Amniotic stem cell (primary cell): Measurements from ENCODE around the gene DCXR.
A peak's percentile ranks its signal among the peaks of the same experiment; 100 is the strongest.

ENCODE experiments used
- DNase-seq: peaks from one replicate; lab custom pipeline; 2025; lab: John Stamatoyannopoulos, UW

DCXR gene

GRCh38 chr17:82012261-82012639 is 25.2 kb downstream of the DCXR start:
- no peak for DNase-seq

GRCh38 chr17:82011617-82012187 is 25.8 kb downstream of the DCXR start:
- DNase-seq, result no peak

DNA sequence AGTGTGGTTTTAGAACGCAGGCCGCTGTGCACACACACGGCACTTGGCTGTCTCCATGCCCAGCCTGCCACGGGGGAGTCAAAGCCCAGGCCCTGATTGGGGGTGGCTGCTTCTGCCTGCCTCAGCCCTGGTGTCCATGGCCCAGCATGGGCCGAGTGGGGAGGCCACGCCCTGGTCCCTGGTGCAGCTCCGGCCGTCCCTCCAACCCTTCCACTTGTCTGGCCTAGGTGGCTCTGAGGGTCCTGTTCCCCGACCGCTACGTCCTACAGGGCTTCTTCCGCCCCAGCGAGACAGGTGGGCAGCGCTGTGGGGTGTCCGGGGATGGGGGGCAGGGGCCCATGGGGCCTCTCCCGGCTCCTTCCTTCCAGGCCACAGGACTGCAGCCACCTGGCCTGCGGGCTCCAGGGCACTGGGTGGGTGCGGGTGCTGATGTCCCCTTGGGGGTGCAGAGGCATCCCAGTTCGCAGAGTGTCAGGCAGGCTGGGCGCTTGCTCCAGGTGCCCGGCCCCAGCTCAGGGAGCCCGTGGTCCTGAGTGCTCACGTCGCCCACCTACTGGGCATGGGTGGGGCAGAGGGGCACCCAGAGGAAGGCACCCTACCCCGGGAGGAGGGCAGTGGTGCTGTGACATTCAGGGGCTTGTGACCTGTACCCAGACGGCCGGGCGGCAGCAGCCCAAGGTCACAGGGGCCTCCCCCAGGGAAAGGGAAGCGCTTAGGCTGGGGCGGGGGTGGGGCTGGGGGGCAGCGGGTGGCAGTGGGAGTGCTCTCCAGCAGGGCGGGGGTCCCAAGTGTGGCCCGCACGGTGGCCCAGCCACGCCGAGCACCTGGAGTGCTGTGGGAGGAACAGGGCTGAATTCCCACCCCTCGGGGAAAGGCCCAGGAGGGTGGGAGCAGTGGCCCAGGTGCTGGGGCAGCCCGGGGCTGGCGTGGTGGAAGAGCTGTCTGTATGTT is 26.6 kb downstream of the DCXR start:
- no peak for DNase-seq

GRCh38 chr17:82009413-82009812 is 28.1 kb downstream of the DCXR start:
- no peak for DNase-seq

- DNase-seq, result no peak
Observed at GRCh38 chr17:82008941-82009405, 28.5 kb downstream of the DCXR start.

GRCh38 chr17:82008258-82008940 is 29.1 kb downstream of the DCXR start:
- DNase-seq, result no peak

DNA sequence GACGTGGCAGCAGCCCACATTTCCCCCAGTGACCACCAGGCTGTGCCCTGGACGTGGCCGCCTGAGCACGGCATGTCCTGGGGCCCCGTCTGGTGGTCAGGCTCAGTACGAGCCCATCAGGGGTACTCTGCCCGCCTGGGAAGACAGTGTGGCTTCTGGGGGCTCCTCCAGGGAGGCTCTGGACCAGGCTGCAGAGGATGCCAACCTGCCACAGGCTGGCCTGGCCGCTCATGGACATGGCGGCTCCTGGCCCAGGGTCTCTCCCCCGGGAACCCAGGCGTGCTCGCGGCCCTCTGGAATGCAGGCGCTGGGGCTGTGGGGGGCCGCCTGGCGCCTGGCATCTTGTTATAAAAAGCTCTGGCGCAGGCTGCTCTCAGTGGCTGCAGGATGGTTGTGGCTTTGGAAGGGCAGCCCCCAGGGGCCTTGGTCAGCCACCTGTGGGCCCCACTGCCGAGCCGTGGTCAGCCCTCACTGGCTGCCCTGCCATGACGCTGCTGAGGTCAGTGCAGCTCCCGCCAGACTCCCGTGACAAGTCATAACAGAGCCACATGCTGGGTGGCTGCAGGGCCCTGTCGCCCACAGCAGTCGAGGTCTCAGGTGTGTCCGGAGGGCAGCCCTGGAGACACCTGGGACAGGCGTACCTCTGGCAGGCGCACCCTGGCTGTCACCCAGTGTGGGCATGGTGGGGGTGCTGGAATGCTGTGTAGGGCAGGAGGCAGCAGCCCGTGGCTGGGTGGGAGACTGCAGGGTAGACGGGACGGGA is 29.8 kb downstream of the DCXR start:
- no peak for DNase-seq

GRCh38 chr17:82007228-82007494 is 30.3 kb downstream of the DCXR start:
- no peak for DNase-seq

GRCh38 chr17:82006468-82007227 is 30.8 kb downstream of the DCXR start:
- DNase-seq, result no peak

DNA sequence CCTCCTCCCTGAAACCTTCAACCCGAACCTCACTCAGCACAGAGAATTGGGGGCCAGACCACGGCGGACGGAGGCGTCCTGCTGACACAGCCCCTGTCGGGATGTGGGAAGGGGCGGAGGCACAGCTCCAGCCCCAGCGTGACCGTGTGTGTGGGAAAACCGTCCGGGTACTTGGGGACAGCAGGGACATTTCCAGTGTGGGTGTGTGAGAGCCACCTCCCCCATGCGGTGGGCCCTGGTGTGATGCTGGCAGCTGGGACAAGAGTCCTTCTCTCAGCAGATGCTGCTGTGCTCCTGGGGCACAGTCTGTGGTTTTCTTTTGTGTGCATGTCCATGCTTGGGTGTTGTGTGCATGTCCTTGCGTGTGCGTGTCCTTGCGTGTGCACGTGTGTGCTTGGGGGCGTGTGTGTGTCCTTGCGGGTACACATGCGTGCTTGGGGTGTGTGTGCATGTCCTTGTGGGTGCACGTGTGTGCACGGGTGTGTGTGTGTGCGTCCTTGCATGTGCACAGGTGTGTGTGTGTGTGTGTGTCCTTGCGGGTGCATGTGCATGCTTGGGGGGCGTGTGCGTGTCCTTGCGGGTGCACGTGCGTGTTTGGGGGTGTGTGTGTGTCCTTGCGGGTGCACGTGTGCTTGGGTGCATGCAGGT is 31.7 kb downstream of the DCXR start:
- no peak for DNase-seq

- no peak for DNase-seq
Observed at GRCh38 chr17:82004517-82005455, 32.7 kb downstream of the DCXR start.

DNA sequence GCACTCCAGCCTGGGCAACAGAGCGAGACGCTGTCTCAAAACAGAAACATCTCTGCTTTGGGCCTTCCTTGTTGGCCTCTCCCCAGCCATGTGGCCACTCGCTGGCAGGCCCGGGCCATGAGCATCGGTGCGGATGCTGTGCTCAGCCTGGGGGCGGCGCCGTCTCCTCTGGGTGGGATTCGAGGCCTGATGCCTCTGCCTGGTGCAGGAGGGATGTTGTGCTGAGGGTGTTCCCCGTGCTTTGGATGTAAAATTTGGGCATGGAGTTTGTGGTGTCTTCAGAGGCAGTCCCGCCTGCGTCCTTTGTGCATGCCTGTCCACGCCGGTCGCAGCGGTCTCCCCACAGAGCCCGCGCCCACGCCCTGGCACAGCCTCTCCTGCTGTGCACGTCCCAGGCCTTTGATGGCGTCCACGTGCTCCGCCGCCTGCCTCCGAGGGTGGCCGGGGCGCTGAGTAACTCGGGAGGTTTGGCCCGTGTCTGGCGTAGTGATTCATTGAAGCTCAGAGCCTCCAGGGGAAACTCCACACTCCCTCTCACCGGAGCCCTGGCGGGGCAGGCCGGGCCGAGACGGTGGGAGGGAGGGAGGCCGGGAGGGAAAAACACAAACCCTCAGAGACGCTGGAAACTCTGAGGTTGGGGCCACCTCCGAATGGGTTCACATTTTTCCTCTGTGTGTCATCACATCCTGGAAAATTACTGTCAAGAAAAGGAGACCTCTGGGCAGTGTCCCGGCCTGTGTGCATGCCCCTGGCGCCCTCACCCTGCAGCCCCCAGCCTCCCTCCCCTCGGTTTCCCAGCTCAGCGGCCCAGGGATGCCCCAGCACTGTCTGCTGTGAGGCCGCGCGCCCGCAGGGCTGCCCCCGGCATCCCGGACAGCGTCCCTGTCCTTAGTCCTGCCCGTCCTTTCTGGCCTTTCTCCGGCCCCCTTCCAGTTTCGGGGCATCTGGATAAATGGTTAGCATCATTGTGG is 33.8 kb downstream of the DCXR start:
- peak; percentile 89 for DNase-seq

GRCh38 chr17:82001571-82002056 is 35.9 kb downstream of the DCXR start:
- no peak for DNase-seq

DNA sequence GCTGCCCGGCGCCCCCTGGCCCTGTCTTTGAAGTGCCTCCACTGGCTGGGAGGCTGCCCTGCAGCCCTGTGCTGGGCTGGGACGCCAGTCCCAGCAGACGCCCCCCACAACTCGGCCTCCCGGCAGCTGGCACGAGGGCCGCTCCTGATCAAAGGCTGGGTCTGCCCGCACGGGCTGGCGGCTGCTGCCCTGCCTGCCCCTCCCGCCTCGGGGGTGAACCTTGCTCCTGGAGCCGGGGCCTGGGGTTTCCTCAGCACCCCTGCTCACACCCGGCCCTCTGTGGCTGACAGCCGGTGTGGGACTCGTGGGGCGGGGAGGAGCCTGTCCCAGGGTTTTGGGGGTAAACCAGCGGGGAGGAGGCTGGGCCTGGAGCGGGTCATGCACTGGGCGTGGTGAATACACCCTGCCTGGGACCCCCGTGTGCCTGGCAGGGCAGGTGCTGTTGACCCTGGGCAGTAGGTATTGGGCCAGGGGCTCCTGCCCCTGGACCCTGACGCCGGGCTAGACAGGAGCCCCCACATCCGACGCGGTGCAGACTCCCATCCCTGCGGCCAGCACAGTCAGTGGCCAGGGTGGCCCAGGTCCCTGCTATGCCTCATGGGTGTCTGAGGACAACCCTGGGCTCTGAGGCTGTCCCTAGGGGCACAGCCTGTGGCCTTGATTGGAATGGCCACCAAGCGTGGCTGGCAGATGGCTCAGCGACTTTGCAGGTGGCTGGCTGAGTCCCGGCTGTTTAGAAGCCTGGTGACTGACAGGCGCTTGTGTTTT is 36.5 kb downstream of the DCXR start:
- DNase-seq, result no peak

DNA sequence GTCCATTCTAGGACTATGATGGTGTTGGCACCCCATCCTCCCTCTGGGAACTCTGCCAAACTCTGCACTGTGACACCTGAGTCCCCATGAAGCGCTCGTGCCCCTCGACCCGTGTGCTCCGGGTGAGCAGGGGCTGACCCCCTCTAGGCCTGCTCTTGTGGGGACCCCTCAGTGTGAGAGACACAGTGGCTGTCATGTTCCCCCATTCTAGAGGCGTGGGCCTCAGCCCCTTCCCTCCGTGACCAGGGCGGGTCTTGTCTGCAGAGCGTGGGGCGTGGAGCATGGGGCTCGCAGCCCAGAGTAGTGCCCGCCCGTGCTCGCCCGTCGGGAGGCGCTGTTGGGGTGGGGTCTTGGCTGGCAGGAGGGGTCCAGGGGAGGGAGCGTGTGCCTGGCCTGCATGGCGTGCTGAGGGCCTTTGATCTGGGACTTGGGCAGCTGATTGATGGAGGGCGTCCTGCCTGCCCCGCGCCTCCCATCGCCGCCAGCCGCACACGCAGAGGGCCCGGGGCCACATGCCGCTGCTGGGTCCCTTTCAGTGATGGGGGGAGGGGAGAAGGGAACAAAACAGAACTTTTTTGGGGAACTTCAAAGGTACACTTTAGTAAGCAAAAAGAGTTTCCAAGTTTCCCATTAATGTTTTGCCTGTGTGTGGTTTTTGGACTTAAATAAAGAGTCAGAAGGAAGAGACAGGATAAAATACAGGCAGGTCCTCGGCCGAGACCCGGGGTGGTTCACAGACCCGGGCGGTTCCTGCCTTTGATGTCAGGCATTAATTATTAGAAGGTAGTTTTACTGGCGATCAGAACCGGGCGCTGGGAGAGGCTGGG is 37.3 kb downstream of the DCXR start:
- DNase-seq, result no peak

DNA sequence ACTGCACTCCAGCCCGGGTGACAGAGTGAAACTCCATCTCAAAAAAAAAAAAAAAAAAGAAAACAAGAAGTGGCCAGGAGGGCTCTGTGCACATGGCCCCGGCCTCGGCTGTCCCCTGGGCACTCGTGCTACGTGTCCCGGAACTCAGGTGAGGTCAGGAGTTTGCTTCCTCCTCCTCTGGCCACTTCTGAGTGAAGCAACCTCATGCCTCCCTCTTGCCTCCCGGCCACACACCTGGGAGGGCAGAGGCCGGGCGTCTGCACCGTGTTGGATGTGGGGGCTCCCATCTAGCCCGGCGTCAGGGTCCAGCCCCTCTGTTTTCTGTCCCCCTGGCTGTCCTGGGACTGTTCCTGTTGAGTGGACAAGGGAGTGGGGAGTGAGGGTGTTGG is 37.9 kb downstream of the DCXR start:
- DNase-seq, result no peak
